Neural cell (in vitro differentiated cells): ENCODE data around the gene LPAR1.

Experiments
- EZH2 ChIP-seq: fragments of 200-600, 300-800 bp; shearing (Covaris generic), sonication (generic); IDR thresholded peaks from 2 replicates; pipeline ENCODE4 v1.6.1; 2014; ENCODE audit warnings: antibody characterized with exemption, low read length, borderline replicate concordance, mild to moderate bottlenecking; ENCODE audit not compliant: insufficient read depth, poor library complexity, severe bottlenecking
- TF ChIP-seq, protein P1 (sequence below): IDR thresholded peaks from 2 replicates; pipeline ENCODE4 v1.6.1; 2012; ENCODE audit warnings: borderline replicate concordance
- TF ChIP-seq, protein P2 (sequence below): fragments of 450-650 bp; IDR thresholded peaks from 2 replicates; pipeline ENCODE4 v1.5.1; 2014; ENCODE audit warnings: antibody characterized with exemption, mild to moderate bottlenecking, moderate library complexity; ENCODE audit not compliant: poor library complexity, severe bottlenecking

DNA sequence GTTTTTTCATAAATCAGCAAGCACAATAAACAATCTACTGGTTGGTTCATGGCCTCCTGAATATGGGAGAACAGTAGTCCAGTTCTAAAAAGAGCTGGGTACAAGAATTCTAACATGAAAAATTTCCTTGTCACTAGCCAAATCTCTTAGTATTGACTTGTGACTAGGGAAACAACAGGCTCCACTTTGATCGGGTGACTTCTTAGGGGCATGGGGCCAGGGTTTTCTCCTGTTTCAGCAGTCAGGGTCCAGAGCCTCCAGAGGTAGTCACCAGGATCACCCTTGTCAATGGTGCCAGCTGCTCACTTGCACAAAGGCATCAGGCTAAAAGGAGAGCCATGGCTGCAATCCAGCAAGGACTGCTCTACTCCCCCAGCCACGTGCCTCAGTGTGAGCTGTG is 38.1 kb downstream of the LPAR1 start:
- no peak for TF ChIP-seq EZH2
- TF ChIP-seq, protein P1, sequence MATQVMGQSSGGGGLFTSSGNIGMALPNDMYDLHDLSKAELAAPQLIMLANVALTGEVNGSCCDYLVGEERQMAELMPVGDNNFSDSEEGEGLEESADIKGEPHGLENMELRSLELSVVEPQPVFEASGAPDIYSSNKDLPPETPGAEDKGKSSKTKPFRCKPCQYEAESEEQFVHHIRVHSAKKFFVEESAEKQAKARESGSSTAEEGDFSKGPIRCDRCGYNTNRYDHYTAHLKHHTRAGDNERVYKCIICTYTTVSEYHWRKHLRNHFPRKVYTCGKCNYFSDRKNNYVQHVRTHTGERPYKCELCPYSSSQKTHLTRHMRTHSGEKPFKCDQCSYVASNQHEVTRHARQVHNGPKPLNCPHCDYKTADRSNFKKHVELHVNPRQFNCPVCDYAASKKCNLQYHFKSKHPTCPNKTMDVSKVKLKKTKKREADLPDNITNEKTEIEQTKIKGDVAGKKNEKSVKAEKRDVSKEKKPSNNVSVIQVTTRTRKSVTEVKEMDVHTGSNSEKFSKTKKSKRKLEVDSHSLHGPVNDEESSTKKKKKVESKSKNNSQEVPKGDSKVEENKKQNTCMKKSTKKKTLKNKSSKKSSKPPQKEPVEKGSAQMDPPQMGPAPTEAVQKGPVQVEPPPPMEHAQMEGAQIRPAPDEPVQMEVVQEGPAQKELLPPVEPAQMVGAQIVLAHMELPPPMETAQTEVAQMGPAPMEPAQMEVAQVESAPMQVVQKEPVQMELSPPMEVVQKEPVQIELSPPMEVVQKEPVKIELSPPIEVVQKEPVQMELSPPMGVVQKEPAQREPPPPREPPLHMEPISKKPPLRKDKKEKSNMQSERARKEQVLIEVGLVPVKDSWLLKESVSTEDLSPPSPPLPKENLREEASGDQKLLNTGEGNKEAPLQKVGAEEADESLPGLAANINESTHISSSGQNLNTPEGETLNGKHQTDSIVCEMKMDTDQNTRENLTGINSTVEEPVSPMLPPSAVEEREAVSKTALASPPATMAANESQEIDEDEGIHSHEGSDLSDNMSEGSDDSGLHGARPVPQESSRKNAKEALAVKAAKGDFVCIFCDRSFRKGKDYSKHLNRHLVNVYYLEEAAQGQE, result no peak
- TF ChIP-seq, protein P2, sequence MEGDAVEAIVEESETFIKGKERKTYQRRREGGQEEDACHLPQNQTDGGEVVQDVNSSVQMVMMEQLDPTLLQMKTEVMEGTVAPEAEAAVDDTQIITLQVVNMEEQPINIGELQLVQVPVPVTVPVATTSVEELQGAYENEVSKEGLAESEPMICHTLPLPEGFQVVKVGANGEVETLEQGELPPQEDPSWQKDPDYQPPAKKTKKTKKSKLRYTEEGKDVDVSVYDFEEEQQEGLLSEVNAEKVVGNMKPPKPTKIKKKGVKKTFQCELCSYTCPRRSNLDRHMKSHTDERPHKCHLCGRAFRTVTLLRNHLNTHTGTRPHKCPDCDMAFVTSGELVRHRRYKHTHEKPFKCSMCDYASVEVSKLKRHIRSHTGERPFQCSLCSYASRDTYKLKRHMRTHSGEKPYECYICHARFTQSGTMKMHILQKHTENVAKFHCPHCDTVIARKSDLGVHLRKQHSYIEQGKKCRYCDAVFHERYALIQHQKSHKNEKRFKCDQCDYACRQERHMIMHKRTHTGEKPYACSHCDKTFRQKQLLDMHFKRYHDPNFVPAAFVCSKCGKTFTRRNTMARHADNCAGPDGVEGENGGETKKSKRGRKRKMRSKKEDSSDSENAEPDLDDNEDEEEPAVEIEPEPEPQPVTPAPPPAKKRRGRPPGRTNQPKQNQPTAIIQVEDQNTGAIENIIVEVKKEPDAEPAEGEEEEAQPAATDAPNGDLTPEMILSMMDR, result no peak
